PC-3 (cell line): ENCODE results near the gene PPP1R12A. TPM values are rescaled to one million over a fixed set of nuclear protein-coding genes. Genes with fewer than 3 reads are reported as not detected.
A peak's percentile ranks its signal among the peaks of the same experiment; 100 is the strongest.

ENCODE experiments used
- ATAC-seq: fragments of 200-7000 bp; cut with Tn5 transposase; 2 replicates; pipeline ENCODE4 v1.9.1; 2020; ENCODE audit warnings: mild to moderate bottlenecking, moderate library complexity
- BruUV-seq: library from RNA; stranded (reverse); fragments of 400-500 nt; replicated peaks from 2 replicates; lab custom pipeline; 2021; lab: Mats Ljungman, UMichigan
- CTCF ChIA-PET: fragments of 300-600 bp; sonication (Branson Sonifier 250); formaldehyde crosslinking; loops from one replicate; lab custom pipeline; 2022; ENCODE audit warnings: antibody characterized with exemption; lab: Charles Lee
- POLR2A ChIA-PET: fragments of 300-600 bp; sonication (Branson Sonifier 250); formaldehyde crosslinking; loops from one replicate; lab custom pipeline; 2022; ENCODE audit warnings: antibody characterized with exemption; ENCODE audit not compliant: unreplicated experiment; lab: Charles Lee
- DNase-seq: peaks from one replicate; pipeline ENCODE4 v3.0.0-alpha.2; 2015
- H2AFZ ChIP-seq: fragments of 300-600 bp; sonication (generic); 2 replicates; pipeline ENCODE4 v1.6.0; 2016; ENCODE audit warnings: antibody characterized with exemption, low read length
- H3F3A ChIP-seq: fragments of 300-600 bp; sonication (generic); one replicate; pipeline ENCODE4 v1.6.0; 2017; ENCODE audit warnings: antibody characterized with exemption, low read length, control low read depth, mild to moderate bottlenecking; ENCODE audit not compliant: unreplicated experiment
- H3K27ac ChIP-seq: fragments of 300-600 bp; sonication (generic); 2 replicates; pipeline ENCODE4 v1.5.1; 2016; ENCODE audit warnings: mild to moderate bottlenecking, low read length
- H3K27me3 ChIP-seq: fragments of 300-600 bp; sonication (generic); 2 replicates; pipeline ENCODE4 v1.6.1; 2016; ENCODE audit warnings: low read length, mixed read lengths
- H3K36me3 ChIP-seq: fragments of 300-600 bp; sonication (generic); 2 replicates; pipeline ENCODE4 v1.6.1; 2016; ENCODE audit warnings: low read depth, mixed run types, low read length, mixed read lengths
- H3K4me1 ChIP-seq: fragments of 300-600 bp; sonication (generic); 2 replicates; pipeline ENCODE4 v1.5.1; 2016; ENCODE audit warnings: low read length; ENCODE audit not compliant: insufficient read depth
- H3K4me2 ChIP-seq: fragments of 300-600 bp; sonication (generic); 2 replicates; pipeline ENCODE4 v1.6.0; 2016; ENCODE audit warnings: low read length
- H3K4me3 ChIP-seq: fragments of 300-600 bp; sonication (generic); 2 replicates; pipeline ENCODE4 v1.5.1; 2016; ENCODE audit warnings: mild to moderate bottlenecking, low read length, mixed read lengths
- H3K79me2 ChIP-seq: fragments of 300-600 bp; sonication (generic); 2 replicates; pipeline ENCODE4 v1.6.1; 2017; ENCODE audit warnings: low read length, mixed read lengths
- H3K9ac ChIP-seq: fragments of 300-600 bp; sonication (generic); 2 replicates; pipeline ENCODE4 v1.6.0; 2016; ENCODE audit warnings: mild to moderate bottlenecking, low read length
- H3K9me2 ChIP-seq: fragments of 300-600 bp; sonication (generic); replicated peaks from 2 replicates; pipeline ENCODE4 v1.6.1; 2016; ENCODE audit warnings: mixed run types, low read length, mixed read lengths
- H3K9me3 ChIP-seq: fragments of 300-600 bp; sonication (generic); 2 replicates; pipeline ENCODE4 v1.6.1; 2016; ENCODE audit warnings: low read length, mixed read lengths
- H4K20me1 ChIP-seq: fragments of 300-600 bp; sonication (generic); 2 replicates; pipeline ENCODE4 v1.6.1; 2016; ENCODE audit warnings: low read length, mixed read lengths
- CTCF ChIP-seq: fragments of 300-600 bp; sonication (generic); conservative IDR thresholded peaks from 2 replicates; pipeline ENCODE4 v1.5.1; 2017; ENCODE audit warnings: antibody characterized with exemption, low read depth, mild to moderate bottlenecking, low read length
- EZH2 ChIP-seq: fragments of 300-600 bp; sonication (generic); IDR thresholded peaks from one replicate; pipeline ENCODE4 v1.6.1; 2017; ENCODE audit warnings: antibody characterized with exemption, mild to moderate bottlenecking, low read length; ENCODE audit not compliant: unreplicated experiment
- EZH2phosphoT487 ChIP-seq: fragments of 300-600 bp; sonication (generic); IDR thresholded peaks from 2 replicates; pipeline ENCODE4 v1.6.1; 2018; ENCODE audit warnings: mild to moderate bottlenecking, antibody characterized with exemption, low read length, borderline replicate concordance
- intact Hi-C: fragments of 100-400 bp; cut with micrococcal nuclease; formaldehyde crosslinking; loops from 2 replicates; pipeline ENCODE4 v1.9.0; 2023
- total RNA-seq: library from RNA; depleted of rRNA; stranded (reverse); fragments of >200 nt; gene quantifications from 2 replicates; pipeline ENCODE4 v1.2.3, GENCODE V29; 2014

PPP1R12A gene
- total RNA-seq, 1 experiment from 2014 or later = 43.2 TPM

DNA sequence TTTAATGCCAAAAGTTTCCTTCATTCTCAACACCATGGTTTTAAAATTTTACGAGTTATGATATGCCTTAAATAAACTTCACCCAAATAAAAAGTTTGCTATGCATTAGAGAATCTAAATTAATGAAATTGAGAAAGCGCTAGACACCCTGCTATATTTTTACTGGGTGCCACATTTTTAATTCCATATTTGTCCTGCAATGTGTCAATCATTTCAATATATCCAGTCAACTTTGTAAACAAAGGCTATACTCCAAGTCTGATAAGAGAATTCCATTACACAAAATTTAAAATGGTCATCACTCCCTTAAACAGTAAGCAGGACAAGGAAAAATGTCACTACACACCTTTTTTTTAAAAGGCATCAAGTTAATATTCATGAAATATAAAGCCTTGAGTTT is 1.9 kb downstream of the PPP1R12A start:
- no peak for ATAC-seq
- TF ChIP-seq CTCF (no peak), EZH2phosphoT487 (no peak), EZH2 (no peak)
- Histone ChIP-seq H3K4me1 (peaks cover 19% of the 10 kb centered on the region), H3K27me3 (no peaks in the 10 kb centered on the region), H3K4me2 (peak overlapping the region; percentile 91), H3K9me3 (no peaks in the 10 kb centered on the region), H3K27ac (no peak overlapping the region), H3K4me3 (peak overlapping the region; percentile 95), H3K9me2 (no peaks in the 10 kb centered on the region), H3F3A (no peaks in the 10 kb centered on the region), H3K79me2 (peaks cover 86% of the 10 kb centered on the region), H3K9ac (peak overlapping the region; percentile 91), H2AFZ (no peak overlapping the region), H3K36me3 (no peaks in the 10 kb centered on the region), H4K20me1 (peaks cover 27% of the 10 kb centered on the region)
- BruUV-seq = no TSS peak
- intact Hi-C loops = loop anchor here (10.0 kb wide), 3 partner anchors 222 to 508 kb away; no protein-coding TSS in a partner anchor
- POLR2A ChIA-PET = no interaction called here
- no peak for DNase-seq
- CTCF ChIA-PET = no interaction called here

DNA sequence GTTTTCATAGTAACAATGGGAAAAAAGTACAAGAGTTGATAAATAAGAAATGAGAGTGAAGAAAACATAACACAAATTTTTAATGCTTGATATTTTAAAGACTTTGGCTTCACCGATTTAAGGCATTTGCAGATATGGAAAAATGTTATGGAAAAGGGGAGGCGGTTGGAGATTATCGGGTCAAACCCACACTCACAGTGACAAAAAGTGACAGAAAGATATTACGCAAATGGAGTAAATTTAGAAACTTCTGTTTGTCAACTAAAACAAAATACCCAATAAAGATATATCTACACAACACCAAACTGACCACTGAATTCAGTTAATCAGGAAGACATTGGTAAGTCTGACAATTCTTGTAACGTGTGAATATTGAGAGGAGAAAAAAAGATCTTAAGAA is 2.5 kb downstream of the PPP1R12A start:
- Histone ChIP-seq H3K9ac (peak overlapping the region; percentile 91), H4K20me1 (peaks cover 27% of the 10 kb centered on the region), H3K9me2 (no peaks in the 10 kb centered on the region), H3K36me3 (no peaks in the 10 kb centered on the region), H3F3A (no peaks in the 10 kb centered on the region), H3K9me3 (no peaks in the 10 kb centered on the region), H3K27me3 (no peaks in the 10 kb centered on the region), H3K4me2 (peak overlapping the region; percentile 91), H2AFZ (no peak overlapping the region), H3K4me3 (peak overlapping the region; percentile 95), H3K4me1 (peaks cover 19% of the 10 kb centered on the region), H3K27ac (no peak overlapping the region), H3K79me2 (peaks cover 93% of the 10 kb centered on the region)
- no TSS peak for BruUV-seq
- intact Hi-C loops = loop anchor here (10.0 kb wide), 3 partner anchors 222 to 508 kb away; no protein-coding TSS in a partner anchor
- ChIA-PET CTCF (no interaction called here), POLR2A (no interaction called here)
- DNase-seq (no peak), ATAC-seq (no peak)
- TF ChIP-seq EZH2phosphoT487 = no peak
- TF ChIP-seq EZH2 = no peak
- TF ChIP-seq CTCF = no peak

GRCh38 chr12:79929065-79929464 is 5.8 kb downstream of the PPP1R12A start:
- no peaks in the 10 kb centered on the region for H3K36me3 ChIP-seq
- H3F3A ChIP-seq = no peaks in the 10 kb centered on the region
- ChIA-PET CTCF (no interaction called here), POLR2A (no interaction called here)
- H3K27ac ChIP-seq = no peak overlapping the region
- no peak overlapping the region for H3K4me2 ChIP-seq
- no peak overlapping the region for H2AFZ ChIP-seq
- no peaks in the 10 kb centered on the region for H3K9me2 ChIP-seq
- H3K27me3 ChIP-seq = no peaks in the 10 kb centered on the region
- H3K9me3 ChIP-seq = no peaks in the 10 kb centered on the region
- no peak overlapping the region for H3K4me3 ChIP-seq
- H3K9ac ChIP-seq = no peak overlapping the region
- H4K20me1 ChIP-seq = peaks cover 27% of the 10 kb centered on the region
- H3K79me2 ChIP-seq = peaks cover 100% of the 10 kb centered on the region
- no peak for ATAC-seq
- intact Hi-C loops = no loop called here
- no peak for DNase-seq
- TF ChIP-seq EZH2phosphoT487 = no peak
- TF ChIP-seq EZH2 = no peak
- no peak for TF ChIP-seq CTCF
- H3K4me1 ChIP-seq = peaks cover 9% of the 10 kb centered on the region; the same call in 1 of the 2 replicates
- BruUV-seq = no TSS peak
